ENCODE results near the gene CPO.
"Not testable (repeated sequence)": the region's sequence is repeated elsewhere in the genome, so short reads cannot be mapped to it uniquely, and the experiment has no call there.

CPO gene

GRCh38 chr2:206942592-206943478 lies 3.5 kb downstream of the CPO start:
- Histone ChIP-seq H3K4me2 (ENCODE audit: low read length, poor library complexity, severe bottlenecking) (no peak overlapping the region), H3K9ac (ENCODE audit: low read length) (no peak overlapping the region), H2BK5ac (ENCODE audit: low read depth, low read length, poor library complexity, severe bottlenecking) (no peak overlapping the region), H2AFZ (ENCODE audit: low read depth, low read length) (no peak overlapping the region), H3K27me3 (ENCODE audit: control insufficient read depth in 1 of 2, insufficient read depth in 1 of 2, low read length in 2 of 2) (no peaks in the 10 kb centered on the region), H3K79me1 (replicated peaks; ENCODE audit: low read length, poor library complexity, severe bottlenecking) (no peaks in the 10 kb centered on the region), H3K9me3 (ENCODE audit: control insufficient read depth, low read length) (peaks cover 10% of the 10 kb centered on the region), H2BK15ac (ENCODE audit: low read depth, poor library complexity, severe bottlenecking) (no peak overlapping the region), H2BK120ac (ENCODE audit: low read depth, low read length) (no peak overlapping the region), H2BK12ac (ENCODE audit: low read length in 2 of 2) (no peak overlapping the region), H3K36me3 (ENCODE audit: control insufficient read depth in 1 of 2, insufficient read depth in 2 of 2, low read depth in 1 of 2, low read length in 2 of 2) (no peaks in the 10 kb centered on the region), H2AK5ac (ENCODE audit: low read length, severe bottlenecking) (no peak overlapping the region), H4K91ac (ENCODE audit: low read length) (no peak overlapping the region), H3K14ac (ENCODE audit: low read length in 2 of 2) (no peak overlapping the region), H3K4me1 (ENCODE audit: control insufficient read depth, insufficient read depth, low read depth, low read length) (no peaks in the 10 kb centered on the region), H4K8ac (ENCODE audit: low read length) (no peak overlapping the region), H3K18ac (ENCODE audit: low read depth in 1 of 2, low read length in 2 of 2) (no peak overlapping the region), H3K4me3 (ENCODE audit: insufficient read depth in 1 of 2, low read depth in 1 of 2, low read length in 2 of 2) (no peak overlapping the region), H3K27ac (ENCODE audit: low read length, poor library complexity, severe bottlenecking) (no peak overlapping the region), H3K23ac (ENCODE audit: low read length in 2 of 2) (no peak overlapping the region), H3K4ac (ENCODE audit: low read depth in 1 of 2, low read length in 2 of 2) (no peak overlapping the region)
- DNase-seq, result no peak
- WGBS, result 100% methylated on average over 1 of the region's 2 CpGs

GRCh38 chr2:206953404-206953803 lies 14.1 kb downstream of the CPO start:
- H3K9ac ChIP-seq (ENCODE audit: low read length); H2BK15ac ChIP-seq (ENCODE audit: low read depth, poor library complexity, severe bottlenecking); H3K36me3 ChIP-seq (ENCODE audit: control insufficient read depth in 1 of 2, insufficient read depth in 2 of 2, low read depth in 1 of 2, low read length in 2 of 2); H3K4me3 ChIP-seq (ENCODE audit: insufficient read depth in 1 of 2, low read depth in 1 of 2, low read length in 2 of 2); H2BK12ac ChIP-seq (ENCODE audit: low read length in 2 of 2); H3K14ac ChIP-seq (ENCODE audit: low read length in 2 of 2); H3K27ac ChIP-seq (ENCODE audit: low read length, poor library complexity, severe bottlenecking); H4K91ac ChIP-seq (ENCODE audit: low read length); H3K79me1 ChIP-seq (replicated peaks; ENCODE audit: low read length, poor library complexity, severe bottlenecking); H2AFZ ChIP-seq (ENCODE audit: low read depth, low read length); H2AK5ac ChIP-seq (ENCODE audit: low read length, severe bottlenecking); H3K18ac ChIP-seq (ENCODE audit: low read depth in 1 of 2, low read length in 2 of 2); H4K8ac ChIP-seq (ENCODE audit: low read length); H2BK5ac ChIP-seq (ENCODE audit: low read depth, low read length, poor library complexity, severe bottlenecking); H3K4me2 ChIP-seq (ENCODE audit: low read length, poor library complexity, severe bottlenecking); DNase-seq; H3K4ac ChIP-seq (ENCODE audit: low read depth in 1 of 2, low read length in 2 of 2); H3K4me1 ChIP-seq (ENCODE audit: control insufficient read depth, insufficient read depth, low read depth, low read length); H2BK120ac ChIP-seq (ENCODE audit: low read depth, low read length); H3K23ac ChIP-seq (ENCODE audit: low read length in 2 of 2); H3K27me3 ChIP-seq (ENCODE audit: control insufficient read depth in 1 of 2, insufficient read depth in 1 of 2, low read length in 2 of 2): not testable (repeated sequence)
- 85% methylated on average over 2 of the region's 2 CpGs for WGBS
- H3K9me3 ChIP-seq (ENCODE audit: control insufficient read depth, low read length), result peaks cover 16% of the 10 kb centered on the region

- Histone ChIP-seq H4K8ac (ENCODE audit: low read length) (no peak overlapping the region), H3K27me3 (ENCODE audit: control insufficient read depth in 1 of 2, insufficient read depth in 1 of 2, low read length in 2 of 2) (peaks cover 0 to 3% of the 10 kb centered on the region in 2 experiments), H3K79me1 (replicated peaks; ENCODE audit: low read length, poor library complexity, severe bottlenecking) (no peaks in the 10 kb centered on the region), H3K4me3 (ENCODE audit: insufficient read depth in 1 of 2, low read depth in 1 of 2, low read length in 2 of 2) (no peak overlapping the region), H2AK5ac (ENCODE audit: low read length, severe bottlenecking) (no peak overlapping the region), H3K36me3 (ENCODE audit: control insufficient read depth in 1 of 2, insufficient read depth in 2 of 2, low read depth in 1 of 2, low read length in 2 of 2) (no peaks in the 10 kb centered on the region), H3K23ac (ENCODE audit: low read length in 2 of 2) (no peak overlapping the region), H4K91ac (ENCODE audit: low read length) (no peak overlapping the region), H3K18ac (ENCODE audit: low read depth in 1 of 2, low read length in 2 of 2) (no peak overlapping the region), H3K4ac (ENCODE audit: low read depth in 1 of 2, low read length in 2 of 2) (no peak overlapping the region), H3K14ac (ENCODE audit: low read length in 2 of 2) (no peak overlapping the region), H3K4me1 (ENCODE audit: control insufficient read depth, insufficient read depth, low read depth, low read length) (no peaks in the 10 kb centered on the region), H2BK120ac (ENCODE audit: low read depth, low read length) (no peak overlapping the region), H3K4me2 (ENCODE audit: low read length, poor library complexity, severe bottlenecking) (no peak overlapping the region), H2AFZ (ENCODE audit: low read depth, low read length) (no peak overlapping the region), H2BK5ac (ENCODE audit: low read depth, low read length, poor library complexity, severe bottlenecking) (no peak overlapping the region), H3K27ac (ENCODE audit: low read length, poor library complexity, severe bottlenecking) (no peak overlapping the region), H3K9me3 (ENCODE audit: control insufficient read depth, low read length) (peaks cover 16% of the 10 kb centered on the region), H3K9ac (ENCODE audit: low read length) (no peak overlapping the region), H2BK12ac (ENCODE audit: low read length in 2 of 2) (no peak overlapping the region), H2BK15ac (ENCODE audit: low read depth, poor library complexity, severe bottlenecking) (no peak overlapping the region)
- DNase-seq, result no peak
Observed at GRCh38 chr2:206955253-206955652, 15.9 kb downstream of the CPO start.

- no peak overlapping the region for H3K23ac ChIP-seq (ENCODE audit: low read length in 2 of 2)
Observed at GRCh38 chr2:206958261-206958660, 18.9 kb downstream of the CPO start.

More at GRCh38 chr2:206958261-206958660, 18.9 kb downstream of the CPO start:
- Histone ChIP-seq H3K27me3 (ENCODE audit: control insufficient read depth in 1 of 2, insufficient read depth in 1 of 2, low read length in 2 of 2) (peaks cover 0 to 3% of the 10 kb centered on the region in 2 experiments), H3K27ac (ENCODE audit: low read length, poor library complexity, severe bottlenecking) (no peak overlapping the region), H3K4me2 (ENCODE audit: low read length, poor library complexity, severe bottlenecking) (no peak overlapping the region), H2AFZ (ENCODE audit: low read depth, low read length) (no peak overlapping the region), H3K18ac (ENCODE audit: low read depth in 1 of 2, low read length in 2 of 2) (no peak overlapping the region), H2AK5ac (ENCODE audit: low read length, severe bottlenecking) (no peak overlapping the region), H2BK12ac (ENCODE audit: low read length in 2 of 2) (no peak overlapping the region), H3K4me1 (ENCODE audit: control insufficient read depth, insufficient read depth, low read depth, low read length) (no peaks in the 10 kb centered on the region), H3K9me3 (ENCODE audit: control insufficient read depth, low read length) (peaks cover 14% of the 10 kb centered on the region), H3K36me3 (ENCODE audit: control insufficient read depth in 1 of 2, insufficient read depth in 2 of 2, low read depth in 1 of 2, low read length in 2 of 2) (no peaks in the 10 kb centered on the region), H3K79me1 (replicated peaks; ENCODE audit: low read length, poor library complexity, severe bottlenecking) (no peaks in the 10 kb centered on the region), H3K4ac (ENCODE audit: low read depth in 1 of 2, low read length in 2 of 2) (no peak overlapping the region), H4K8ac (ENCODE audit: low read length) (no peak overlapping the region), H3K9ac (ENCODE audit: low read length) (no peak overlapping the region), H3K4me3 (ENCODE audit: insufficient read depth in 1 of 2, low read depth in 1 of 2, low read length in 2 of 2) (no peak overlapping the region), H2BK15ac (ENCODE audit: low read depth, poor library complexity, severe bottlenecking) (no peak overlapping the region), H3K14ac (ENCODE audit: low read length in 2 of 2) (no peak overlapping the region), H4K91ac (ENCODE audit: low read length) (no peak overlapping the region), H2BK5ac (ENCODE audit: low read depth, low read length, poor library complexity, severe bottlenecking) (no peak overlapping the region), H2BK120ac (ENCODE audit: low read depth, low read length) (no peak overlapping the region)
- 90% methylated on average over 3 of the region's 3 CpGs for WGBS
- no peak for DNase-seq

Data from mesenchymal stem cell (in vitro differentiated cells and primary cell).